Effector memory CD4-positive, alpha-beta T cell (primary cell): ENCODE measurements around the gene AHCY.
A peak's percentile ranks its signal among the peaks of the same experiment; 100 is the strongest.
"Not testable (repeated sequence)": the region's sequence is repeated elsewhere in the genome, so short reads cannot be mapped to it uniquely, and the experiment has no call there.

Experiments used
- DNase-seq, 3 donors: peaks; one replicate each; pipeline ENCODE4 v3.0.0-alpha.2; 2020
- H3K27ac ChIP-seq: 2 replicates; pipeline ENCODE4 v1.7.0; 2013; ENCODE audit warnings: mild to moderate bottlenecking, low read length, moderate library complexity; ENCODE audit not compliant: insufficient read depth, poor library complexity, severe bottlenecking
- H3K27me3 ChIP-seq: replicated peaks from 2 replicates; pipeline ENCODE4 v1.7.0; 2013; ENCODE audit warnings: mild to moderate bottlenecking, low read length; ENCODE audit not compliant: insufficient read depth, control insufficient read depth, poor library complexity, severe bottlenecking
- H3K36me3 ChIP-seq: 2 replicates; pipeline ENCODE4 v1.7.0; 2013; ENCODE audit warnings: mild to moderate bottlenecking, low read length, moderate library complexity; ENCODE audit not compliant: control insufficient read depth, insufficient read depth
- H3K4me1 ChIP-seq: 2 replicates; pipeline ENCODE4 v1.7.0; 2013; ENCODE audit warnings: low read length, mild to moderate bottlenecking; ENCODE audit not compliant: control insufficient read depth, insufficient read depth, poor library complexity, severe bottlenecking
- H3K4me3 ChIP-seq: 2 replicates; pipeline ENCODE4 v1.7.0; 2013; ENCODE audit warnings: low read length, low read depth, mild to moderate bottlenecking; ENCODE audit not compliant: insufficient read depth, poor library complexity, severe bottlenecking
- H3K9me3 ChIP-seq: 2 replicates; pipeline ENCODE4 v1.7.0; 2013; ENCODE audit warnings: mild to moderate bottlenecking, low read length, moderate library complexity; ENCODE audit not compliant: control insufficient read depth

The AHCY gene

GRCh38 chr20:34281177-34281576 is 22.0 kb downstream of the AHCY start:
- H3K4me3 ChIP-seq: no peak overlapping the region
- no peaks in the 10 kb centered on the region for H3K9me3 ChIP-seq
- no peaks in the 10 kb centered on the region for H3K4me1 ChIP-seq

GRCh38 chr20:34274694-34275093 is 28.5 kb downstream of the AHCY start:
- no peak for DNase-seq
- Histone ChIP-seq H3K4me1 (no peaks in the 10 kb centered on the region), H3K27me3 (no peaks in the 10 kb centered on the region), H3K36me3 (no peaks in the 10 kb centered on the region), H3K27ac (no peak overlapping the region), H3K9me3 (no peaks in the 10 kb centered on the region), H3K4me3 (no peak overlapping the region)

More at GRCh38 chr20:34281177-34281576, 22.0 kb downstream of the AHCY start:
- no peak for DNase-seq
- Histone ChIP-seq H3K27ac (no peak overlapping the region), H3K27me3 (no peaks in the 10 kb centered on the region), H3K36me3 (peaks cover 10% of the 10 kb centered on the region)

- Histone ChIP-seq H3K27me3 (no peaks in the 10 kb centered on the region), H3K4me3 (no peak overlapping the region), H3K27ac (no peak overlapping the region), H3K9me3 (no peaks in the 10 kb centered on the region), H3K36me3 (no peaks in the 10 kb centered on the region), H3K4me1 (no peaks in the 10 kb centered on the region)
- no peak for DNase-seq
Measured at GRCh38 chr20:34271956-34272355, 31.2 kb downstream of the AHCY start.

- Histone ChIP-seq H3K27me3 (no peaks in the 10 kb centered on the region), H3K4me3 (no peak overlapping the region), H3K27ac (no peak overlapping the region), H3K9me3 (no peaks in the 10 kb centered on the region), H3K4me1 (no peaks in the 10 kb centered on the region), H3K36me3 (no peaks in the 10 kb centered on the region)
- DNase-seq: no peak
Measured at GRCh38 chr20:34269996-34270627, 33.0 kb downstream of the AHCY start.

GRCh38 chr20:34268851-34269636 is 34.1 kb downstream of the AHCY start:
- no peak for DNase-seq
- no peak overlapping the region for H3K27ac ChIP-seq
- no peaks in the 10 kb centered on the region for H3K4me1 ChIP-seq
- peak overlapping the region; percentile 49 for H3K4me3 ChIP-seq
- no peaks in the 10 kb centered on the region for H3K9me3 ChIP-seq
- H3K27me3 ChIP-seq: no peaks in the 10 kb centered on the region
- no peaks in the 10 kb centered on the region for H3K36me3 ChIP-seq

GRCh38 chr20:34268145-34268544 is 35.0 kb downstream of the AHCY start:
- no peak for DNase-seq
- H3K4me3 ChIP-seq: no peak overlapping the region
- no peak overlapping the region for H3K27ac ChIP-seq
- no peaks in the 10 kb centered on the region for H3K4me1 ChIP-seq
- H3K27me3 ChIP-seq: no peaks in the 10 kb centered on the region
- H3K36me3 ChIP-seq: no peaks in the 10 kb centered on the region
- H3K9me3 ChIP-seq: no peaks in the 10 kb centered on the region

GRCh38 chr20:34264141-34264540 is 39.0 kb downstream of the AHCY start:
- Histone ChIP-seq H3K27ac (no peak overlapping the region), H3K36me3 (no peaks in the 10 kb centered on the region), H3K4me3 (no peak overlapping the region), H3K4me1 (no peaks in the 10 kb centered on the region), H3K27me3 (no peaks in the 10 kb centered on the region), H3K9me3 (no peaks in the 10 kb centered on the region)
- no peak for DNase-seq

- H3K36me3 ChIP-seq, H3K4me3 ChIP-seq, DNase-seq, H3K27me3 ChIP-seq, H3K27ac ChIP-seq, H3K9me3 ChIP-seq, H3K4me1 ChIP-seq: not testable (repeated sequence)
Measured at GRCh38 chr20:34263468-34263867, 39.7 kb downstream of the AHCY start.

GRCh38 chr20:34262488-34263288 is 40.5 kb downstream of the AHCY start:
- no peaks in the 10 kb centered on the region for H3K36me3 ChIP-seq
- no peak overlapping the region for H3K27ac ChIP-seq
- no peak overlapping the region for H3K4me3 ChIP-seq
- no peak for DNase-seq
- H3K9me3 ChIP-seq: no peaks in the 10 kb centered on the region
- H3K27me3 ChIP-seq: no peaks in the 10 kb centered on the region
- H3K4me1 ChIP-seq: no peaks in the 10 kb centered on the region
